Activated naive CD4-positive, alpha-beta T cell (primary cell): ENCODE results near the gene PARL.

ENCODE experiments used
- DNase-seq, 4 experiments: peaks; one replicate each; lab custom pipeline; 2025; lab: John Stamatoyannopoulos, UW

PARL gene

DNA sequence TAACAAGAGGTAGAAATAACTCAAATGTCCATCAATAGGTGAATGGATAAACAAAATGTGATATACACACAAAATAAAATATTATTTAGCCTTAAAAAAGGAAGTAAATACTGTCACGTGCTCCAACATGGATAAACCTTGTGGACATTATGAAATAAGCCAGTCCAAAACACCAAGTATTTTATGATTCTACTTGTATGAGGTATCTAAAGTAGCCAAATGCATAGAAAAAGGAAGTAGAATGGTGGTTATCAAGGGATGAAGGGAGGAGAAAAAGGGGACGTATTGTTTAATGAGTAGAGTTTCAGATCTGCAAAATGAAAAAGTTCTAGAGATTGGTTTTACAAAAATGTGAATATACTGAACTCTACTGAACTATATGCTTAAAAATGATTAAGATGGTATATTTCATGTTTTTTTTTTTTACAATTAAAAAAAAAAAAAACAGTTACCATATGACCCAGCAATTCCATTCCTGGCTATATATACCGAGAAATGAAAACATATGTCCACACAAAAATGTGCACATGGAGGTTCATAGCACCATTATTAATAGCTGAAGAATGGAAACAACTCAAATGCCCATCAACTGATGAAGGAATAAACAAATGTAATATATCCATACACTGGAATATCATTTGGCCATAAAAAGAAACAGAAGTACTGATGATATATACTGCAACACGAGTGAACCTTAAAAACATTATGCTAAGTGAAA, 30.2 kb downstream of the PARL start:
- no peak for DNase-seq

DNA sequence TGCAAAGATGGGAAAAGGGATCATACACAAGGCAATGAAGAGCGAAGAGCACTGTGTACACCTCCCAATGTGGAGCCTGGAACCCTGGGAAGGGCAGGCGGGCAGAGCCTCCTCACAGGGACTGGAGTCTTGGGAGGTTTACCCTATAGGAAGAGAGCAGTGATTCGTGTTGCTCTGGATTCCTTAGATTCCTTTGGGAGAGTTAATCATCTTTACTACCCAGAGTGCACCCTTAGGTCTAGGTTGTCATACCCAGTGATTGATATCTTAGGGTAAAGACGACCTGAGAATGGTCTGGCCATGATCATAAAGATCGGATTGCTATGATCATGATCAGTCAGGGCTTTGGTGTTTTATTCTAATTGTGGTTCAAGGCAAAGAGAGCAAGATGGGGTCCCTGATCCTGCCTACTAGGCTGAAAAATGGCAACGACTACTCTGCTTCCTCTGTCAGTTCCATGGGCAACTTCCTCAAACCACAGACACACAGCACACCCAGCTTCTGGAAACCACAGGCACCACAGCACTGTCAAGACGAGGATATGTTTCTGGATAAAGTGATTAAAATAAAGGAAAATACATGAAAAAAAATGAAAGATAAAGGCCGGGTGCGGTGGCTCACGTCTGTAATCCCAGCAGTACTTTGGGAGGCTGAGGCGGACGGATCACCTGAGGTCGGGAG, 38.9 kb downstream of the PARL start:
- DNase-seq: no peak

DNA sequence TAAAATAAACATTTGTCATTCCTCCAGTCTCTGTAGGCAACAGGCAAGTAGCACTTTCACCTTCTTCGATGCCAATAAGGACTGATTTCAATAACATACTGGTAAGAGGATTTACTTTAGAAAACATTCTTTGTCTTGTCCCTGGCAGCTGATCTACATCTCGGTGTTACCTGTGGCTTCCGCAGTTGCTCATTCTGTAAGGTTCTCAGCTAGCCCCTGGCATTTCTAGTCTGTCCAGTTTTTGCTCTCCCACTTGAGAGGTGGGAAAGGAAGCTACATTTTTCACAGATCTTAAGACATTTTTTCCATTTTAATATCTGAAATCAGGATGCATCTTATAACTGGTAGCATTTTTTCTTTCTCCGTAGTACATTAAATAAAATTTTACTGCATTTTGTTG, 39.6 kb downstream of the PARL start:
- DNase-seq: no peak

DNA sequence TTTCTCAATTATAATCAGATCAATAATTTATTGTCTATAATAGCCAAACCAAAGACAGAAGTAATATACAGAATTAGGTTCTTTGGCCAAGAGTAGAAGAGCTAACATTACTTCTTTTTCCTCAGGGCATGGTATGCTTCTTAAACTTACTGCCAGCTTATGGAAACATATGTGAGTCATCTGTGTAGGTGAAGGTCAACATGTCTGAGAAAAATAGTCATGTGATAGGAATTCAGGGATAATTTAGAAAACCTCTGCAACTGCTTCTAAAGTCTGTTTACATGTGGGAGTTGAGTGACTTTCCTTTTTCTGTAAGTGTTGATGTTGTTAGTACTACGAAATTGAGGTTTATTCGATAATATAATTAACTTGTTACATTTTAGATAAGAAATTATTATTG, 40.1 kb downstream of the PARL start:
- DNase-seq: no peak

DNA sequence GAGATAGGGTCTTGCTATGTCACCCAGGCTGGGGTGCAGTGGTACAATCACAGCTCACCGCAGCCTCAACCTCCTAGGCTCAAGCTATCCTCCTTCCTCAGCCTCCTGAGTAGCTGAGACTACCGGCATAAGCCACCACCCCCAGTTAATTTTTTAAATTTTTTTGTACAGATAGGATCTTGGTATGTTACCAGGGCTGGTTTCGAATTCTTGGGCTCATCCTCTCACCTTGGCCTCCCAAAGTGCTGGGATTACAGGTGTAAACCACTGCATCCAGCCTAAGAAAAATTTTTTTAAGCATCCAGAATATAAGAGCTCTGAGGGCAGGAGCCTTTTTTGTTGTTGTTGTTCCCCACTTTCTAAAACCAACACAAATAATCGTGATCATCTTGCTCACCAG, 44.9 kb downstream of the PARL start:
- no peak for DNase-seq

DNA sequence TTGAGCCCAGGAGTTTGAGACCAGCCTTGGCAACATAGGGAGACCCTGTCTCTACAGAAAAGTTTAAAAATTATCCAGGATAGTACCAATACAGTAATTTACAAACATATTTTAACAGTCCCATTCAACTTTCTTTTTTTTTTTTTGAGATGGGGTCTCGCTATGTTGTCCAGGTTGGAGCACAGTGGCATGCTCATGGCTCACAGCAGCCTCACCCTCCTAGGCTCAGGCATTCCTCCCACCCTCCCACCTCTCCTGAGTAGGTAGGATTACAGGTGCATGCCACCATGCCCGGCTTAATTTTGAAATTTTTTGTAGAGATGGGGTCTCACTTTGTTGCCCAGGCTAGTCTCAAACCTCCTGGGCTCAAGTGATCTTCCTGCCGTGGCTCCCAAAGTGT, 46.8 kb downstream of the PARL start:
- DNase-seq: no peak

DNA sequence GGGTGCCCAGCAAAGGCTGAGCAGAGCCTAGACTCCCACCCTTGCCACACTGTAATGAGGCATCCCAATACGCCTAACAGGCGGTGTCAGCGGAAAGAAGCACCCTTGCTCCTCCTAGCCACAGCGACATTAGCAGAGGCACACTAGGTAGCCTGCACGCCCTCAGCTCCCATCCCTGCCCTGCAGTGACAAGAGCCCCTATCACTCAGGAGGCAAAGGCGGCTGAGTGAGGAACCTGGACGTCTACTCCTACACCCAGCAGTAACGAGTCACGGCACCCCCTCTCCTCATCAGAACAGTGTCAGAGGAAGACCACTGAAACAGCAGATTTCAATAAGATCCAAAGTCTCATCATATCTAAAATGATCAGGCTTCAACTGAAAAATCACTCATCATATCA, 47.3 kb downstream of the PARL start:
- DNase-seq: no peak

DNA sequence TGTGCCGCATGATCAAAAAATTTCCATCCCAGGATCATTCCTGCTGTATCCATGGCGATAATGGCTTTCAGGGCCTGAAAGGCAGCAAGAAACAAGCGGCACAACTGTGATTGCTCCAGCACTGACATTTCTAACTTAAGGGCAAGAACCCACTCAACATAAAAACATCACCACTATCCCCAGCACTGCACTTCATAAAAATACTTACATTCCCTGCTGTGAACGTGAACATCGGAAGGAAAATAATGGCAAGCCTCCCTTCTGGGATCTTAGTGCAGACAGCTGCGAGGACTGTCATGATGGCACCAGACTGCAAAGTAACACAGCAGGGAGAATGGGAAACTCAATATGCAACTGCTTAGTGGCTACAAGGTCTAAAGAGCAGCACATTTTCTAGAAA, 51.2 kb downstream of the PARL start:
- no peak for DNase-seq

DNA sequence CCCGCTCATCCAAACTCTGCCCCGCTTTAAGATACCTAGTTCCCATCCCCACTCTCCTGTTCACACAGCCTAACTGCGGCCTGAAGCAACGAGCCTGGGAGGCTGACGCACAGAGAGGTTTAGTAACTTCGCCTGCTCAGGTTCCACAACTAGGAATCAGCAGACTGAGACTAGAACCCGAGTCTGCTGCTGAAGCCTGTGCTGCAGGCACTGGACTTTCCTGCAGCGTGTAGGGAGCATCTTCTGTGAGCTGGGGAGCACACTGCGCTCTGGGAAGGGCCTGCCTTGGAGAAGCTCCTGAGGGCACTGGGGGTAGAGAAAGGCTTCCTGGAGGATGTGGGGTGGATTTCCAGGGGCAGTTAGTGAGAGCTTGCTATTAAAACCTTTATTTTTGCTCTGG, 54.5 kb downstream of the PARL start:
- no peak for DNase-seq

DNA sequence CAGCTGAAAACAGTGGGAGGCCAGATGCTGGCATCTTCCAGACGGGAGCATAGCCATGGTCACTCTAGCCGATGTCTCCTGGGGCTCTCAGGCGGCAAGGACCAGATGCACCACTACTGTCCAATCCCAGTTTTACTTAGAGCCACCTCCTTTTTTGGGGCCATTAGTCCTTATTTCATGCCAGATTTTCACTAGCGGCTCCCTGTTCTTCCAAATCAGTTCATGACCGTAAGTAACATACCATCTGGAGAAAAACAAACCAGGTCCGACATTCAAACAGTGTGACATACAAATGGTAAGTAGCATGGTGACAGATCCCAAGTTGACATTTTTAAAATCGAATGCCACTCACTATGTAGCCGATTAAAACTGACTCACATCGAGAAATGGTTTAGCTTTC, 55.2 kb downstream of the PARL start:
- DNase-seq: no peak

DNA sequence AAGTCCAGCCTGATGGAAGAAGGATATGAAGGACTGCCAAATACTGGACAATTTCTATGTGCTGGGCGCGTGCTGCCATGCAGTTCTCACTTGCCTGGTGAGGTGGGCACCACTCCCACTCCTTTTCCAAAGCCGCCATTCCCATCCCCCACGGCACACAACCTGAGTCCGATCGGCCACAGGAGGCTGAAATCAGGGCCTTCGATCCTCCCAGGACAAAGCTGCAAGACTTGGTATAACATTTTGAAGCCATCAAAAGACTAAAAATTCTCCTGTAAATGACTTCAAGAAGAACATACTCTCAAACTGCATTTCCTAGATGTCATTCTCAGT, 56.2 kb downstream of the PARL start:
- DNase-seq: no peak

DNA sequence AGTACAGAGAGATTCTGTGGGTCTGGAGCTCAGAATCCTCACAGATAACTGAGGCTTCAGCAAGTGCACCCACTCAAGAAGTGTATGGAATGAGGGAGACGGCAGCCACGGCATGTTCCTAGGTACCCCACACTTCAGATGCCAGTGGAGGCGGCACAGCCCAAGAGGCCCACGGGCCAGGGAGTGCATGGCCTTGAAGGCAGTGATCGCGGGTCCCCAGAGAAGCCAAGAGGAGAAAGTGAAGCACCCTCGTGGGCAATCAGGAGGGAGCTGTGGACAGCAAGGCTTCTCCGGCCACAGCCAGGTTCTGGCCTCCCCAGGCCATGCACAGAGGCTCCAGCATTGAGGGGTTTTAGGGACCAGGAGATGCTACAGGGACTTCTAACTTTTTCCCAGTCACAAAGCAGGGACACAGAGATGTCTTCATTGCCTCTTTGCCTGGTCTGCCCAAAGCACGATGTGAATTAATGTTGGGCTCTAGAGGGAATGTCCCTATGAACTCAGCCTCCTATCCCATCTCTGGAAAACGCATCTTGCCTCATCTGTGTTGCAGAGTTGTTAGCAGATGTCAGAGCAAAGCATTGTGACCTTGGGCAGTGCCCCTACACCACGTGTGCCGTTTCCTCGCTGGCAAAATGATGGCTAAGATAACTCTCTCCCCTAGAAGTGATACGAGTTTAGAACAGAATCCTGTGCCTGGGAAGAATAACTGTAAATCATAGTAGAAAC, 56.7 kb downstream of the PARL start:
- DNase-seq: no peak

DNA sequence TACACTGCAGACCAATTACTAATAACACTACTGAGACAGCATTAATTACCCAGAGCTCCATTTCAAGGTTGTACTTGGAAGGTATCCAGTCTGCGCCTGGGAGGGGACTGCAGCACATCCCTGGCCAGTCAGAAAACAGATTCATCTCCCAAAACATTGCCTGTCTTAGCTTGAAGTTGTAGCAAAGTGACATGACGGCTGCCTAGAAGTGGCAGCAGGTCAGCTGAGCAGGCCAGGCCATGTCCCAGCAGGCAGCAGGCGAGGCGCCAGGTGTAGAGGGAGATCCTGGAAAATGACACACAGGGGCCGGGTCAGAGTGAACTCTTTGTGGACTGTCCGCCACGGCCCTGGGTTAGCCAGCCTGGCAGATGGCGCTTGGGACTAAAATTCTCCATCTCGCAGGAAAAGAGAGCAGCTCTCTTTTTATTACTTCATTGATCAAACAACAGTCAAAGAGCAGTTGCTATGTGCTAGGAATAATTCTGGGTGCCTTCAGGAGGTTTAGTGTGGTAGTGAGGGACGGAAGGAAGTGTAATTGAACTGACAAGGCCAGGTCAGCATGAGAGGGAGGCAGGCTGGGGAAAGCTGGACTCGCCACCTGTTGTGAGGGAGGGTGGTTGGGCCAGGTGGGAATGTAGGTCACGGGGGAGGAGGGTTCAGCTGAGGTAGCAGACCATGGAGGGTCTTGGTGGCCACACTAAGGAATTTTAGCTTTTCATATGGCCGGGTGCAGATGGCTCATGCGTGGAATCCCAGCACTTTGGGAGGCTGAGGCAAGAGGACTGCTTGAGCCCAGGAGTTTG, 58.0 kb downstream of the PARL start:
- DNase-seq: no peak

DNA sequence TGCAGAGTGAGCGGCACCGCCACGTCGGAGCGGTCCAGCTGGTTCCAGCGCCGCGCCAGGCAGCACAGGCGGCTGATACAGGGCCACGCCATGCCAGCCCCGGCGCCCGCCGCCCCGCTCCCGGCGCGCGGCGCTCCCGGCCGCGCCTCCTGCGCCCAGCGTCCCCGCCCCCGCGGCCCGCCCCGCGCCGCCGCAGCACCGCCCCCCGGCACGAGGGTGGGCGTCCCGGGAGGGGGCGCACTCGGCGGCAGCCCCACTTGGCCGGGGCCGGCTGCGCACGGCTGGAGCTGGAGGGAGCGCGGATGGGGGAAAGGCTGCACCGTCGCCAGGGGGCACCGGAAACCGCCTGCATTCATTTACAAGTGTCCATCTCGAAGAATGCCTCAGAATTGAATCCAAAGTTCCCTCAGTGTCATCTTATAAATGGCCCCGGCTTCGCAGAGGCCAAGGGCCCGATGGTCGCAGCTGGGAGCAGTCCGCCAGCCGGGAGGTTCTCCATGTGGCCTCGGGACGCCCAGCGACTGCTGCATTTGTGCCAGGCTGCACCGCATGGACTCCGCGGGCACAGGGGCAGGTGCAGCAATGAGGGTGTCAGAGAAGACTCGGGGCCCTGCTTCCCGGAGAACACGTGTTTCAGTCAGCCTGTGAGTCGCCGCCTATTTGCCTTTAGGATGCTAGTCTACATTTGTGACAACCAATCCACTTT, 59.1 kb downstream of the PARL start, which contains the start of gene MAP6D1:
MAP6D1 (minus strand) TSS at position 122 of the 706 bp plus-strand sequence; CDS start at position 92, 30 bp downstream.
- peak in 1 of 4 experiments; percentile 32 for DNase-seq

DNA sequence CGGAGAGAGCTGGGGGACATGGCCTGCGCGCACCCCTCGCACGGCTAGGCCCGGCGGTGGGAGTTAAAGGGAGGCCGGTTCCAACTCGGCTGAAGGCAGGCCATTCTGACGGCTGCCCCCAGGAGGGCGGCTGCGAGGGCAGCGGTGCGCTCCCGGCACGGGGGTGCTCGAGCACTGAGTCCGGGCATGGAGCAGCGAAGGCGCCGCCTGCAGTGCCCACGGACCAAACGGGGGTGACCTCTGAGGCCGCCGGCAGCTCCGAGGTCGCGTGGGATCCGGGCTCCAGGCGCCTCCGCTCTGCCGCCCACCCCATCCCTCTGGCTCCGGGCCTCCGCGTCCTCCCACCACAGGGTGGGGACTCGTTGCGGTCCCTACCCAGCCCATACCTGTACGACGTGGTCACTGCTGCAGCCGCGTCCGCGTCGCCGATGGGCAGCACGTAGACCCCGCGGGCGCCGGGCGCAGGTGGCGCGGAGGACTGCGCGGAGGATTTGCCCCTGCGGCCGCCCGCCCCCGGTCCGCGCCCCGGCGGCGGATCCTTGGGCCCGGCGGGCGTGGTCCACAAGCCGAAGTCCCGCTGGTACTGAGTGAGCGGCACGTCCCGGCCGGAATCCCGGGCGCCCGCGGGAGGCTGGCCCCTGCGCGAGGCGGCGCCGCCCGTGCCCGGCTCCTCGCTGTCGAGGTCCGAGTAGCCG, 59.8 kb downstream of the PARL start:
- no peak for DNase-seq

DNA sequence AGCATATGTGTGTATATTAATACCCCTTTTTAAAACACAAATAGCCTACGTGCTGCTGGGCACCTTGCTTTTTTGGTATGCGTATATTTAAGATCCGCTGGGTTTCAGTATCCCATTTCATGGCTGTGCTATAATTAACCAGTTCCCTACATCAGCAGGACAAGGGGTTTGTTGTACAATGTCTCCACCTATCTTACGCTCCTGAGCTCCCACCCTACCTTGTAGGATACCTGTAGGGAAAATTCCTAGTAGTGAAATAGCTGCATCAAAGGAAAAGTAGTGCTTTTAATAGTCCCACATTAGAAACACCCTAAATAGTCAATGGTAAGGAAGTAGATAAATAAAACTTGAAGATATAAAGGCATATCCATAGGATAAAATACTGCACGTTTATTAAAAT, 60.7 kb downstream of the PARL start:
- no peak for DNase-seq

DNA sequence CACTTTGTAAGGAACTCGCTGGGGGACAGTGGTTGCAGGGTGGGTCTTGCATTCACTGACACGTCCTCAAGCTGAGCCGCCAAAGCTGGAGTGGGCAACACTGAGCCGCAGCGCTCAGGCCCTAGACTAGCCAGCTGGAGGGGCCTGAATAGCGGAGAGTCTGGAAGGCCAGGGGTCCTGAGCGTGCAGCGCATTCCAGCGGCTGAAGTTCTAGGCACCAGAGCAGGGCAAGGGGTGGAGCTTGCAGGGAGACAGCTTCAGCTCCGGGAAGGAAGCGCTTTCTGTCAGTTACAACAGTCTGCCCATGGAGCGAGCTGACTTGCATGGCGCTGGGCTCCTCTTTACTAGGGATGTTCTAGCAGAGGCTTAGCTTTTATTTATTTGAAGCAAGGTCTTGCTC, 62.0 kb downstream of the PARL start:
- no peak for DNase-seq

DNA sequence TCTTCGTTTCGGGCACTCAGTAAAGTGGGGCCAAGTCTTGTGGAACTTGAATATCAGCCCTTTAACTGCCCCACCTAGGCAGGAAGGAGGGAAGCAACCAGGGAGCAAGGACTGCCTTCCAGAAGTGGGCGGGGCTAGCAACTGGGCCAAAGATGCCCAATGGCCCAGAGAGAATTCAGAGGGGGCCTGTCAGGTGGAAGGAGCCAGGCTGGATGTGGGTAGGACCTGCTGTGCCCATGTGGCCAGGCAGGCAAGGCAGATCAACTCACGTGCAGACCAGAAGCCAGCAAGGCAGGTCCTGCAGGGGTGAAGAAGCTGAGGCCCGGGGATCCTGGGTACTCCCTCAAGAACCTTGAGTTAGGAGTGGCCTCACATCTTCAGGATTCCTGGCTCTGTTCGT, 64.8 kb downstream of the PARL start:
- DNase-seq: no peak

DNA sequence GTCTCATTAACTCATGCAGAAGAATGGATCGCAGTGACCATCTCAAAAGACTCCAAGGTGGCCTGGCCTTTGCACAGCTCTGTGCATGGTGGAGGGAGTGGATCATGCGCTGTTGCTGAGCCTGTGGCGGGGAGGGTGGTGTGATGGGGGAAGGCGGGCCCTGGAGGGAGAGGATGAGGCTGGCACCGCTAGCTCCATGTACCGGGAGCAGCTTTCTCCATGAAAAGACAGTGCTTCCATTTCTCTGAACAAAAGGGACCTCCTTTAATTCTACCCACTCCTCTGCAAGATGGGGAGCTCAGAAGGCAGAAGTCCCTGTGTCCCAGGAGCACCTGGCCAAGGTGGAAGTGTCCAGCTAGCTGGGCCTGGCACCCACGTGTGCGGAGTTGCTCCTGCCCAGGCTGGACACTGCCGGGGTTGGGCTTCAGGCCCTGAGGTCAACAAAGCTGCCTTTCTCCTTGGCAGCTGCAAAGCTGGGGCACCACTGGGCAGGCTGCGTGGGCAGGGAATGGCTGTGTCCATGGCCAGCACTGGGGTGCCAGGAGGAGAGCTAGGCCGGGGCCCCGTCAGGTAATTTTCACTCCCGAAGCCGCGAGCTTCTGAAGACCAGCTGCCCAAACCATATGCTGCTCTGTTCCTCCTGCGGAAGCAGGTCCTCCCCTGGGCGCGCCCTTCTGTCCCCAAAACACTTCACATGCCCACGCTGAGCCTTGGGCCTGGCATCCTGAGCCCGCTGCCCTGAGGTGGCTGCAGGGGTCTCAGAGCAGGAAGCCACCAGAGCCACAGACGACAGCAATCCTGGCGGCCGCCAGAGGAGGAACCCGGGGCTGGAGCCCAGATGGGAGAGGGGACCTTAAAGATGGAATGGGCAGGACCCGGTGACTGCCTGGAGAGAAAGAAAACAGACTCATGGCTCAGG, 65.7 kb downstream of the PARL start:
- no peak for DNase-seq

DNA sequence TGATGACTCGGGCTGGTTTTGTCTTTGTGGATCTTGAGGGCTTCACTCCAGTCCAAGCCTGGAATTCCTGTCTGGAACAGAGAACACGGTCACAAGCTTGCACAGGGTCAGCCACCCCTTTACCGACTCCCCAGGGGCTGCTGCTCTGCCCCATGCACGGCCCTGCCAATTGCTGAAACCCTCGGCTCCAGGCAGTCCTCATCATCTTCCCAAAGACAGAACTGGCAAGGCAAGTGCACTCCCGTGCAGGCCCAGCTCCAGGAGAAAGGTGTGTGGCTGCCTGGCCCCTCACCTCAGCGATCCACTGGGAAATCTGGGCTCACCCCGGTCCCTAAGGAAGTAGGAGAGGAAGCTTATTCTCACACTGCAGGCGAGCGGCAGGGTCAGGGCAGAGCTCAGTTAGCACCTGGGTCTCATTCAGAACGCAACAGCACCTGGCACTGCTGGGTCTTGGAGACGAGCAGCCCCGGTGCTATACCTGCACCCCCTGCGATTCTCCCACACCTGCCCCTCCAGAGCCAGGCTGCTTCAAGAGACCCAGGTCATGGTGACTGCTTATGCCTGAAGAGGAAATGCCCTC, 66.5 kb downstream of the PARL start:
- no peak for DNase-seq
